Measurements from ENCODE around the gene RASGRP4.
A peak's percentile ranks its signal among the peaks of the same experiment; 100 is the strongest.

RASGRP4 gene

GRCh38 chr19:38373907-38374331, 52.1 kb downstream of the RASGRP4 start:
- no peaks in the 10 kb centered on the region for H3K9me3 ChIP-seq (ENCODE audit: control insufficient read depth, insufficient read depth, low read depth, low read length)
- peak overlapping the region; percentile 31 for H3K4me3 ChIP-seq (ENCODE audit: low read depth, low read length)
- H3K27ac ChIP-seq (ENCODE audit: extremely low read depth, low read depth, low read length) = peak overlapping the region; percentile 93
- peaks cover 24 to 31% of the 10 kb centered on the region in 2 experiments; a peak in 2 of 3 replicates for H3K36me3 ChIP-seq (ENCODE audit: control insufficient read depth in 2 of 2, insufficient read depth in 1 of 2, low read length in 2 of 2)
- TF ChIP-seq ZNF18 (tag by site-specific recombination; IDR thresholded peaks at IDR 0.05) = peak; percentile 19; the same call in 1 of the 2 replicates
- TF ChIP-seq ZNF658 (tag by site-specific recombination; IDR thresholded peaks at IDR 0.05) = no peak
- TF ChIP-seq GLI2 (tag by site-specific recombination; IDR thresholded peaks at IDR 0.05; ENCODE audit: borderline replicate concordance, low read depth) = no peak
- TF ChIP-seq ZNF362 (tag by site-specific recombination; IDR thresholded peaks at IDR 0.05) = peak; percentile 89
- no peak for TF ChIP-seq PRDM4 (tag by site-specific recombination; IDR thresholded peaks at IDR 0.05)
- TF ChIP-seq ZNF843 (tag by site-specific recombination; IDR thresholded peaks at IDR 0.05) = no peak
- TF ChIP-seq ZBTB1 (tag by site-specific recombination; IDR thresholded peaks at IDR 0.05) = no peak
- no peak for TF ChIP-seq GFI1B (tag by site-specific recombination; IDR thresholded peaks at IDR 0.05)
- 0 out of 2 replicates have a peak, but pooled peaks have one; percentile 24 for TF ChIP-seq ZNF10 (tag by site-specific recombination; IDR thresholded peaks at IDR 0.05)
- no peak for TF ChIP-seq ZNF548 (tag by site-specific recombination; IDR thresholded peaks at IDR 0.05)
- TF ChIP-seq ZNF585B (tag by site-specific recombination; IDR thresholded peaks at IDR 0.05) = no peak
- TF ChIP-seq ZNF112 (tag by site-specific recombination; IDR thresholded peaks at IDR 0.05) = no peak
- no peak for TF ChIP-seq ZBTB26 (tag by site-specific recombination; optimal IDR thresholded peaks at IDR 0.05)
- no peak for TF ChIP-seq ZNF580 (tag by site-specific recombination; IDR thresholded peaks at IDR 0.05)
- TF ChIP-seq ZBTB10 (tag by site-specific recombination; IDR thresholded peaks at IDR 0.05) = no peak
- no peak for TF ChIP-seq ZNF768 (tag by site-specific recombination; IDR thresholded peaks at IDR 0.05)
- peaks cover 20% of the 10 kb centered on the region for H3K4me1 ChIP-seq (ENCODE audit: control insufficient read depth, insufficient read depth, low read length)
- ChIA-PET CTCF (interaction anchor here (0.6 to 4.0 kb wide), 21 partner anchors 11 to 865 kb away, joined by 3 to 37 read pairs (median 4); partner anchors contain the start of genes CATSPERG, FAM98C, GGN and SIPA1L3), POLR2A (interaction anchor here (0.6 to 3.7 kb wide), 51 partner anchors 8 to 1062 kb away, joined by 3 to 223 read pairs (median 5); partner anchors contain the start of genes ACTN4, CATSPERG, EIF3K and FAM98C)
